ENCODE results near the gene OR2T6.
"Not testable (repeated sequence)": the region's sequence is repeated elsewhere in the genome, so short reads cannot be mapped to it uniquely, and the experiment has no call there.

Gene OR2T6

GRCh38 chr1:248436303-248436702, 60.8 kb downstream of the OR2T6 start:
- not testable (repeated sequence) for H2BK15ac ChIP-seq (ENCODE audit: low read length); H3K27me3 ChIP-seq (ENCODE audit: control insufficient read depth in 3 of 3, insufficient read depth in 3 of 3, low read depth in 1 of 3, low read length in 3 of 3); H3K4me2 ChIP-seq (ENCODE audit: insufficient read depth, low read length, poor library complexity, severe bottlenecking); H3K4ac ChIP-seq (ENCODE audit: low read length); H2BK120ac ChIP-seq (ENCODE audit: low read depth, low read length); H2BK5ac ChIP-seq (ENCODE audit: low read length); H3K4me1 ChIP-seq (ENCODE audit: control insufficient read depth in 2 of 2, insufficient read depth in 1 of 2, low read depth in 1 of 2, low read length in 2 of 2); H2AK5ac ChIP-seq (ENCODE audit: low read depth, low read length); H3K14ac ChIP-seq (ENCODE audit: low read length); H3K79me1 ChIP-seq (ENCODE audit: low read depth, low read length); H4K8ac ChIP-seq (ENCODE audit: low read depth, low read length); H2BK12ac ChIP-seq (ENCODE audit: low read length); H3K27ac ChIP-seq (replicated peaks; ENCODE audit: low read length); H3K4me3 ChIP-seq (ENCODE audit: low read length in 2 of 2); H3K36me3 ChIP-seq (replicated peaks in 1 of 2; ENCODE audit: control insufficient read depth in 2 of 2, insufficient read depth in 2 of 2, low read length in 2 of 2); H2AFZ ChIP-seq (ENCODE audit: low read length); H3K9ac ChIP-seq (ENCODE audit: low read depth, low read length, poor library complexity); H3K18ac ChIP-seq (ENCODE audit: low read length); H3K9me3 ChIP-seq (replicated peaks in 1 of 2; ENCODE audit: control insufficient read depth in 2 of 2, insufficient read depth in 1 of 2, low read depth in 1 of 2, low read length in 2 of 2); DNase-seq (ENCODE audit: low spot score); H4K91ac ChIP-seq (ENCODE audit: low read depth, low read length, poor library complexity); H3K23ac ChIP-seq (ENCODE audit: low read depth, low read length, poor library complexity)
- WGBS, 2 donors (ENCODE audit: extremely low coverage in 2 of 2, insufficient read length in 2 of 2, insufficient replicate concordance in 1 of 2), result no CpG with 5 or more reads among the region's 3 CpGs

DNA sequence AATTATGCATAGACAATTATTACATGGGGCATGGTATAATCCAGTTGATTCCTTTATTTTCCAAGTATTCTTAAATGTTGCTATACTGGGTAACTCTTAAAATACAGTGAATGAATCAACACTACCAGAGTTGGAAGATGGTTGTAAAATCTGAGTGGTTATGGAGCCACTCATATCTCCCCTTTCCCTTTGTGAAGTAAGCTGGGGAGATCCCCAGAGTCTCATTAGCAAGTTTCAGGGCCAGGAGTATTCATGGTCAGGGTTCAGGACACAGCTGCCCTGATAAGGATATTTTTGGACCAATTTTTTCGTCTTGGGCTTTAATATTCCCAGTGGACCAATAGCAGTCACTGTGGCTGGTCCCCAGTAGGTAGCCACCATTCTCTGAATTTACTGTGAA, 63.1 kb downstream of the OR2T6 start:
- not testable (repeated sequence) for H3K4me2 ChIP-seq (ENCODE audit: insufficient read depth, low read length, poor library complexity, severe bottlenecking); H3K14ac ChIP-seq (ENCODE audit: low read length); H2BK15ac ChIP-seq (ENCODE audit: low read length); H3K18ac ChIP-seq (ENCODE audit: low read length); H3K79me1 ChIP-seq (ENCODE audit: low read depth, low read length); H2BK5ac ChIP-seq (ENCODE audit: low read length); H3K9ac ChIP-seq (ENCODE audit: low read depth, low read length, poor library complexity); H2AFZ ChIP-seq (ENCODE audit: low read length); H2AK5ac ChIP-seq (ENCODE audit: low read depth, low read length); H3K9me3 ChIP-seq (replicated peaks in 1 of 2; ENCODE audit: control insufficient read depth in 2 of 2, insufficient read depth in 1 of 2, low read depth in 1 of 2, low read length in 2 of 2); H3K4me1 ChIP-seq (ENCODE audit: control insufficient read depth in 2 of 2, insufficient read depth in 1 of 2, low read depth in 1 of 2, low read length in 2 of 2); DNase-seq (ENCODE audit: low spot score); H3K27ac ChIP-seq (replicated peaks; ENCODE audit: low read length); H3K23ac ChIP-seq (ENCODE audit: low read depth, low read length, poor library complexity); H3K27me3 ChIP-seq (ENCODE audit: control insufficient read depth in 3 of 3, insufficient read depth in 3 of 3, low read depth in 1 of 3, low read length in 3 of 3); H4K8ac ChIP-seq (ENCODE audit: low read depth, low read length); H3K4ac ChIP-seq (ENCODE audit: low read length); H3K36me3 ChIP-seq (replicated peaks in 1 of 2; ENCODE audit: control insufficient read depth in 2 of 2, insufficient read depth in 2 of 2, low read length in 2 of 2); H2BK12ac ChIP-seq (ENCODE audit: low read length); H2BK120ac ChIP-seq (ENCODE audit: low read depth, low read length); H3K4me3 ChIP-seq (ENCODE audit: low read length in 2 of 2); H4K91ac ChIP-seq (ENCODE audit: low read depth, low read length, poor library complexity)
- WGBS, 2 donors (ENCODE audit: extremely low coverage in 2 of 2, insufficient read length in 2 of 2, insufficient replicate concordance in 1 of 2), result no CpG with 5 or more reads among the region's 1 CpG

GRCh38 chr1:248439283-248439682, 63.7 kb downstream of the OR2T6 start:
- no CpG with 5 or more reads among the region's 5 CpGs for WGBS, 2 donors (ENCODE audit: extremely low coverage in 2 of 2, insufficient read length in 2 of 2, insufficient replicate concordance in 1 of 2)
- not testable (repeated sequence) for H3K79me1 ChIP-seq (ENCODE audit: low read depth, low read length)

More at GRCh38 chr1:248439283-248439682, 63.7 kb downstream of the OR2T6 start:
- not testable (repeated sequence) for H4K91ac ChIP-seq (ENCODE audit: low read depth, low read length, poor library complexity); H3K36me3 ChIP-seq (replicated peaks in 1 of 2; ENCODE audit: control insufficient read depth in 2 of 2, insufficient read depth in 2 of 2, low read length in 2 of 2); H4K8ac ChIP-seq (ENCODE audit: low read depth, low read length); H3K14ac ChIP-seq (ENCODE audit: low read length); H2BK15ac ChIP-seq (ENCODE audit: low read length); H2AK5ac ChIP-seq (ENCODE audit: low read depth, low read length); H3K4me1 ChIP-seq (ENCODE audit: control insufficient read depth in 2 of 2, insufficient read depth in 1 of 2, low read depth in 1 of 2, low read length in 2 of 2); H2BK5ac ChIP-seq (ENCODE audit: low read length); H2AFZ ChIP-seq (ENCODE audit: low read length); H3K4ac ChIP-seq (ENCODE audit: low read length); H3K18ac ChIP-seq (ENCODE audit: low read length); H3K27ac ChIP-seq (replicated peaks; ENCODE audit: low read length); H3K9ac ChIP-seq (ENCODE audit: low read depth, low read length, poor library complexity); H3K4me3 ChIP-seq (ENCODE audit: low read length in 2 of 2); H3K27me3 ChIP-seq (ENCODE audit: control insufficient read depth in 3 of 3, insufficient read depth in 3 of 3, low read depth in 1 of 3, low read length in 3 of 3); H3K4me2 ChIP-seq (ENCODE audit: insufficient read depth, low read length, poor library complexity, severe bottlenecking); H2BK12ac ChIP-seq (ENCODE audit: low read length); H2BK120ac ChIP-seq (ENCODE audit: low read depth, low read length); DNase-seq (ENCODE audit: low spot score); H3K9me3 ChIP-seq (replicated peaks in 1 of 2; ENCODE audit: control insufficient read depth in 2 of 2, insufficient read depth in 1 of 2, low read depth in 1 of 2, low read length in 2 of 2); H3K23ac ChIP-seq (ENCODE audit: low read depth, low read length, poor library complexity)

Measured in neuronal stem cell (in vitro differentiated cells).